ENCODE results near the gene CBX2.
"Not testable (repeated sequence)": the region's sequence is repeated elsewhere in the genome, so short reads cannot be mapped to it uniquely, and the experiment has no call there.

CBX2 gene

DNA sequence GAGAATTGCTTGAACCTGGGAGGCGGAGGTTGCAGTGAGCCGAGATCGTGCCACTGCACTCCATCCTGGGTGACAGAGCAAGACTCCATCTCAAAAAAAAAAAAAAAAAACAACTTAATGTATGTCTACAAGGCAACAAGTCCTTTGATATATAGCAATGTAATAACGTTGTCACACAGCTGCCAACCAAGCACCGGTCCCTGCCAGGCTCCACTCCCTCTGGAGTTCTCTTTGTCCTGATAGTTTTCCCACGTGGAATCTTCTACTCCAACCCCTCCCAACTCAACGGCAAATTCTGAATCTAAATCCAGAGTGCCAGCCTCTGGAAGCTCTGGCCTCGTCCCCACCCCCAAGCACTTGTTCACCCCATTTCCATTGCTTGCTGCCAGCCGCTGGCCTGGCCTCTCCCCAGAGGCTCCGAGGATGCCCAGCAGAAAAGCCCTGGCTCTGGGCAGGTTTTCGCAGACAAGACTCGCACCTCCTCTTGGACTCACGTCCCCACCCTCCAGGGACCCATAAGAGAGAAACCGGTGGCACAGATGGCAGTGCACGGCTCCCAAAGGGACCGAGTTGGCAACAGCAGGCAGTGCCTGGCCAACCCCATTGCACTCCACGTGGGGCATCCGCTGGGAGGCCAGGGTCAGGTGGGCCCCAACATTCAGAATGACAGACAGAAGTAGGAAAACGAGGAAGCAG, 15.9 kb upstream of the CBX2 start:
- peak in 1 of 10 donors; percentile 69 for DNase-seq

DNA sequence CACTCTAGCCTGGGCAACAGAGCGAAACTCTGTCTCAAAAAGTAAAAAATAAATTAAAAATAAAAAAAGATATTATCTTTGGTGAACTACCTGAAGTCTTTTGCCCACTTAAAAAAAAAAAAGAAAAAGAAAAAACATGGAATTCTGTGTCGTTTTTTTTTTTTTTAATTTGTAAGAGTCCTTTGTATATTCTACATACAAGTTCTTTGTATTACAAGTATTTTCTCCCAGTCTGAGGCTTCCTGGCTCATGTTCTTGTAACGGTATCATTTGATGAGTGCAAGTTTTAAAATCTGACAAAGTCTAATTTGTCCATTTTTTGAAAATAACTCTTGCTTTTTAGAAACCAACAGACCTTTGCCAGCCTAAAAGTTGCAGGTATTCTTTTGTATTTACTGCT, 12.2 kb upstream of the CBX2 start:
- DNase-seq: no peak
- intact Hi-C loops (cut with DNase I): no loop called here

More for the DNA sequence above, 15.9 kb upstream of the CBX2 start:
- intact Hi-C loops (cut with DNase I): no loop called here

DNA sequence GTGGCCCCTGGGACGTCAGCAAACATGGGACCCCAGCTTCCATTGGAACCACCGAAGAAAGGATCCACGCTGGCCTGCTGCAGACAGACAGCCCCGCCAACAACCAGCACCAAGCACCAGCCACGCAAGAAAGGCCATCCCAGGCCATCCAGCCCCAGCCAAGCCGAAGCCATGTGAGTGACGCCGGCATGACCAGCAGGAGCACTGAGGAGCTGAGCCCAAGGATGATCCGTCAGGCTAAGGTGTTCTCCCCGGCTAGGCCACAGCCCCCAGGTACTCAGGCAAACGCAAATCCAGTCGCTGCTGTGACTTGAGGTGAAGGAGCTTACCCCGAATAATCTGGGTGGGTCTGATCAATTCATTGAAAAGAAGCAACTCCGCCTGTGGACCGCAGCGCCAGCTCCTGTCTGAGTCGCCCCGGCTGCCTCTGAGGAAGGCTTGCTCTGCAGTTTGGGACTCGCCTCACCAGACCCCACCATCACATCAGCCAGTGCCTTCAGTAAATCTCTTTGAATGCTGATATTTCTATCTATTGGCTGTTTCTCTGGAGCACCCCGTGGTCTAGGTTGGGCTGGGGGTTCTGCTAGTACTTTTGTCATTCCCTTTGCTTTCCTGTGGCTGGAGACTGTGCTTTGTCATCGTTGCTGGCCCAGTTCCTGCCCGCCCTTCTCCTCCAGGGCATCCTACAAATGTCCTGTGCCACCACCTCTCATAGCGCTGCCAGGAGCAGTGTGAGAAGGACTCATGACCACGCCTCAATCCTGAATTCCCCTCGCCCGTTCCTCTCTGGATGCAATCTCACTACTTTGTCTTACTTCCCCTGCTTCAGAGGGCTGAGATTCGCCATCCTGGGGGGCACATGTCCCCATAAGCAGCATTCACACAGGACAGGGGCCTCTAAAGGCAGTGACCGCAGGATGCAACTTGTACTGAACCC, 8.1 kb upstream of the CBX2 start:
- DNase-seq: peak in 2 of 10 donors; percentile 41 to 62
- intact Hi-C loops (cut with DNase I): no loop called here

- intact Hi-C loops (cut with DNase I): no loop called here
- peak in 2 of 10 donors; percentile 6 to 27 for DNase-seq
Measured at GRCh38 chr17:79771276-79771675, 6.7 kb upstream of the CBX2 start.

GRCh38 chr17:79772726-79773125, 5.2 kb upstream of the CBX2 start:
- DNase-seq: peak in 2 of 10 donors; percentile 9 to 54
- intact Hi-C loops (cut with DNase I): not testable (repeated sequence)

DNA sequence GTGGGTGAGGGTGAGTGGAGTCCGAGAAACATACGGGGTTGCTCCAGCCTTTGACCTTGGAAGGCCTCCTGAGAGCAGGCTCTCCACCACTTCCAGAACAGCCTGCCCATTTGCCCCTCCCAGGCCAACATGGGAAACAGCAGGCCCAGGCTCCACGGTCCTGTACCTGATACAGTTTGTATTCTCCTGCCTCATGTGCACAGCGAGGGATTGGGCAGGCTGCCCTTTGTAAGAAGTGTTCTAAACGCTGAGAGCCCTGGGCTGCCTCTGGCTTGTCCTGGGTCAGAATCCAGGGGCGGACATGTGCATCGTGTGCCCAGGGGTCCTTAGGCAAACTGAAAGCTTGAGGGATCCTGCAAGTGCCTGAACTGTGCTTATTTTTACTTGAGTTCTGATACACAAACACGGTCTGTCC, 3.4 kb upstream of the CBX2 start:
- peak in 2 of 10 donors; percentile 24 to 40 for DNase-seq
- intact Hi-C loops (cut with DNase I): no loop called here

DNA sequence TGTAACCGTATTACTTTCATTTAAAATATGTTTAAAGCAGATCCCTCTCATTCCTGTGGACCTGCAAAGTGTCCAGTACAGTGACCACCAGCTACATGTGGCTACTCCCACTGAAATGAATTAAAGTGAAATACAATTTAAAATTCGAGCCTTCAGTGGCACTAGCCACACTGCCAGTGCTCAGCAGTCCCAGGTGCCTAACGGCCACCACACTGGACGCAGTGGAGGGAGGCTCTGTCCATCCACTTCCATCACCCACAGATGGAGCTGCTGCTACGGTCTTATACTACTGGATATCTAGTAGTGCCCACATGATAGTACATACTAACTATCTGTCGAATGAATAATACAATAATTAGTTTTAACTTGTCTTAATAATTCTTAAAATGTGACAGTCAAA, 2.3 kb upstream of the CBX2 start:
- intact Hi-C loops (cut with DNase I): no loop called here

DNA sequence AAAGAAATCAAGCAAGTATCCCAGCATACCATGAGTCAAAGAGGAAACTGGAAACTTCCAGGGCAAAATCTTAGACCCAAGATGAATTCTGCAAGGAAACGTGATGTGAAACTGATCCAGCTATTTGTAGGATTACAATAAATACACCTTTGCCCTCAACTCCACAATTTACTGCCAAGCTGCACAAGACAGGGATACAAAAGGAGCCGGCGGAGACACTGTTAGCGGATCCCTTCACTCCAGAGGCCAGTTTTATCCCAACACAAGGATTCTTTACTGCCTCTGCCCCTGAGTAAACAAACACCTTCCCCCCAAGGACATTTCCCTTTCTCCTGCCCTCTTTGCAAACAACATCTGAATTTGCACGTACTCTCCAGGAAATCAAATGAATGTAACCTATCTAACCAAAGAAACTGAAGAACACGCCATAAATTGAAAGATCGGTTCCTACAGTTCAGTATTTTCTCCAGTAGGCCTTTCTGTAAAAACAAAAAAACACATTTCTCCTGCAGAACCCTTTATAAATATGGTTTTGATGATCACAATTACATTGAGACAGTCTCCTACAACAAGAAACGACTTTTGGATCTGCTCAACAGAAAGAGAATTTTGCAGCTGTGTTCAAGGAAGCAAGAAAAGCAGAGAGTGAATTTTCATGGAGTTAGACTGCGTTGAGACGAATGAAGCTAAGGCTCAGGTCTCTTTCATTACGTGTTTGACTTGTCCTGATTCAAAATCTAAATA, 1.4 kb upstream of the CBX2 start:
- DNase-seq: no peak
- intact Hi-C loops (cut with DNase I): no loop called here

More for the DNA sequence above, 2.3 kb upstream of the CBX2 start:
- DNase-seq: peak in 2 of 10 donors; percentile 6 to 14

DNA sequence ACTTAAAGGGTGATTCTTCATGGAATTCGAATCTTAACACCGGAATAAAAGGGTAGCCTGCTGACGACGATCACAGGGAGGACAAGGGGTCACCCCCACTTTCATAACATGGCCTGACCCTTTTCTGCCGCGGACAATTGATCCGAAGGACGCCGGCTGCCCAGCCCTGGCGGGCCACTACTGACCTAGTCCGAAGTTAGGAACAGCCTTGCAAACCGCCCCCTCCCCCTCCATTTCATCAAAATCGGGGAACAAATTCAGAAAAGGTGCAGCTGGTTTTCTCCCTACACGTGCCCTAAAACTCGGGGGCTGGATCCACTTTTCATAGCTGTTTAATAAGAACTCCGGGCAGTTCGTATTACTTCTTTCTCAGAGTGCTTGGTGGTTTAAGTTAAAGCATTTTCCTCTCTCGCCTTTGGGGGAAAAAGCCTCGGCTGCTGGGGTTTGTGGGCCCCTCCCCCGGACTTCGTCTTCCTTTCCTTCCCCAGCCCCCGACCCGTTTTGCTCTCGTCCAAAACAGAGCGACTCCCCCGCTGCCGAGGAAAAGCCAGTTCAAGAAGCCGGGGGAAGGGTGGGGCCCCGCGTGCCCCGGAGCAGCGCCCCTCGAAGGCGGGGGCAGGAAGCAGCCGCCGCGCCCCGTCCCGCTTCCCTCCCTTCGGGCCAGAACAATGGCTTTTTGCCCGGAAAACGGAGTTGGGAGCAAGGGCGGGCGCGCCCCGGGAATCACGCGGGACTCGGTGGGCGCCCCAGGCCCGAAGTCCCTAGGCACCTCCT, 641 bp upstream of the CBX2 start:
- intact Hi-C loops (cut with DNase I): no loop called here
- peak in 8 of 10 donors; percentile 23 to 91 (median 60) for DNase-seq

GRCh38 chr17:79778504-79779083, 646 bp downstream of the CBX2 start:
- peak in 2 of 10 donors; percentile 61 to 82 for DNase-seq
- intact Hi-C loops (cut with DNase I): loop anchor here (2.0 kb wide), 1 partner anchor 18 kb away; the partner anchor contains the start of gene CBX8

- DNase-seq: peak in 2 of 10 donors; percentile 56 to 80
- intact Hi-C loops (cut with DNase I): loop anchor here (2.0 kb wide), 1 partner anchor 18 kb away; the partner anchor contains the start of gene CBX8
Measured at GRCh38 chr17:79779084-79779529, 1.2 kb downstream of the CBX2 start.

- peak in 2 of 10 donors; percentile 9 to 66 for DNase-seq
- intact Hi-C loops (cut with DNase I): loop anchor here (2.0 kb wide), 1 partner anchor 17 kb away; the partner anchor contains the start of gene CBX8
Measured at GRCh38 chr17:79779661-79780365, 1.9 kb downstream of the CBX2 start.

DNA sequence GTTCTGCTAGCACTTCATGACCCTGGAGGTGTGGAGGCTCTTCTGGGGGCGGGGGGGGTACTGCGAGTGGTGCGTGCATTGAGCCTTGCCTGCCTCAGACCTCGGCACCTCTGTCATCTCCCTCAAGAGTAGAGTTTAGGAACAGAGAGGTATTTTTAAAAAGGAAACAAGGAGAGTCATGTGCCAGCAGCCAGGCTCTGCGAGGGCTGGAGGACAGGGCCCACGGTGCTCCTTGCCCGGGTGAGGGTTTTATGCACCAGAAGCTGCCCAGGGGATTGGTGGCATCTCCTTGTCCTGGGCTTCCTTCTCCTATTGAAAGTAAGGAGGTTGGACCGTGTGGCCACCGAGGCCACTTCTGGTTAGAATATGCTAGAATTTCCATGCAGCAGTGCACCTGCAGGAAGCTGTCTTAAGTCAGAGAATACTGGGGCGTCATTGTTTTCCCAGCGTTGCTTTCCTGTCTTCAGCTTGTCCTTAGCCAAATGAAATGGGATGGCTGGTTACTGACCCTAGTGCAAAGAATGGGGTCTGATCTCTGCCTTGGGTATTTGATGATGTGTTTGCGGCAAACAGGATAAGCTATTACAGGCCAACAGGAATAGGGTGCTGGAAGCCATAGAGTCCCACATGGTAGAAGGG, 3.2 kb downstream of the CBX2 start:
- peak in 3 of 10 donors; percentile 7 to 62 (median 26) for DNase-seq
- intact Hi-C loops (cut with DNase I): no loop called here

DNA sequence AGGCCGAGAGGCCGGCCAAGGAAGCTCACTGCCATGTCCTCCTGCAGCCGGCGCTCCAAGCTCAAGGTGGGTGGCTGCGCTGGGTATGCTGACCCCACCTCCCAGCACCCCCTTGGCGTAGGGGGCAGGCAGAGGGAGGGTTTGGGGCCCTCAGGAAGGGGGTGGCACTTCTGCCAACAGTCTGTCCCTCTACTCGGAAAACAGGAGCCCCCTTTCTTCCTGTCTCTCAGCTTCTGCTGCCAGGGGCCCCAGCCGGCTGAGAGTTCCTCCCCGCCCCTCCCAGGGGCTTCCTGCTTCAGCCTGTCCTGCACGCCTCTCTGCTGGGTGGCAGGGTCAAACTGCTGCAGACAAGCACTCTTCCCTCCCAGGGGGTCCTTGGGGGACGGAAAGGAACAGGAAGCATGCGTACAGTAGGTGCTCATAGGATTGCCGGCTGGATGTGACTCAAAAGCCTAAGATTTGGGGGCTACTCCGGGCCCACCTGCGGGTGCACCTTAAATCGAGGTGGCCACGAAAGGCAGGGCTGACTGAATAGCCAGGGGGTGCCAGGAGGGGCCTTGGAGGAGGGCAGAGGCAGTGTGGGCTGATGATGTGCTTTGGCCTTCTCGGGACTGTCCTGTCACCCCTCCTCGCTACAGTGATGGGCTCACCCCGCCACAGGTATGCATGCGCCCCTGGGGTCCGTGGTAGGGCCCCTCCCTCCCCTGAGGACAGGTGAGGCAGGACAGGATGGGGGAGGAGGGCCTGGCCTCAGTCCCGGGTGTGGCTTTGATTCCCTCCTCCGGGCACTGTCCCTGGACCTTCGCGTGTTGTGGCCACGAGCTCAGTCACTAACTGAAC, 4.0 kb downstream of the CBX2 start:
- intact Hi-C loops (cut with DNase I): no loop called here
- DNase-seq: peak in 2 of 10 donors; percentile 48 to 57

- intact Hi-C loops (cut with DNase I): no loop called here
- peak in 1 of 10 donors; percentile 74 for DNase-seq
Measured at GRCh38 chr17:79783891-79784290, 5.9 kb downstream of the CBX2 start.

GRCh38 chr17:79784353-79785016, 6.5 kb downstream of the CBX2 start:
- intact Hi-C loops (cut with DNase I): no loop called here
- DNase-seq: peak in 2 of 10 donors; percentile 71 to 79

Data from posterior cingulate gyrus (tissue), 11 donors.